ENCODE results near the gene OR4K15. TPM values are rescaled to one million over a fixed set of nuclear protein-coding genes. Genes with fewer than 3 reads are reported as not detected.

Gene OR4K15, protein sequence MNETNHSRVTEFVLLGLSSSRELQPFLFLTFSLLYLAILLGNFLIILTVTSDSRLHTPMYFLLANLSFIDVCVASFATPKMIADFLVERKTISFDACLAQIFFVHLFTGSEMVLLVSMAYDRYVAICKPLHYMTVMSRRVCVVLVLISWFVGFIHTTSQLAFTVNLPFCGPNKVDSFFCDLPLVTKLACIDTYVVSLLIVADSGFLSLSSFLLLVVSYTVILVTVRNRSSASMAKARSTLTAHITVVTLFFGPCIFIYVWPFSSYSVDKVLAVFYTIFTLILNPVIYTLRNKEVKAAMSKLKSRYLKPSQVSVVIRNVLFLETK
- not detected for total RNA-seq

DNA sequence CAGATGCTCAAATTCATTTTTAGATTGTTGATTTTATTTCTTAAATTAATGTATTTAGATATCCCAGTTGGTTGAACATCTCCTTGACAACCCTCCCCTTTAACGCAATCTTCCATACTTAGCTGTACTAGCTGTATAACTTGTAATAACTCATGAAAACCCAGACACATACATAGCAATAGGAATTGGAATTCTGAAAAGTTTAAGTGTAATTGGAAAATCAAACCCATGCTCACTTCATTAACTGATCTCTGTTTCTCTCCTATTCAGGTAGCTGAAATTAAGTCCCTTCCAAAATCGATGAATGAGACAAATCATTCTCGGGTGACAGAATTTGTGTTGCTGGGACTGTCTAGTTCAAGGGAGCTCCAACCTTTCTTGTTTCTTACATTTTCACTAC, at the start of gene OR4K15:
TSS of gene OR4K15 (plus strand) at position 301 of the 400 bp plus-strand sequence. CDS start at position 301, 0 bp downstream.

DNA sequence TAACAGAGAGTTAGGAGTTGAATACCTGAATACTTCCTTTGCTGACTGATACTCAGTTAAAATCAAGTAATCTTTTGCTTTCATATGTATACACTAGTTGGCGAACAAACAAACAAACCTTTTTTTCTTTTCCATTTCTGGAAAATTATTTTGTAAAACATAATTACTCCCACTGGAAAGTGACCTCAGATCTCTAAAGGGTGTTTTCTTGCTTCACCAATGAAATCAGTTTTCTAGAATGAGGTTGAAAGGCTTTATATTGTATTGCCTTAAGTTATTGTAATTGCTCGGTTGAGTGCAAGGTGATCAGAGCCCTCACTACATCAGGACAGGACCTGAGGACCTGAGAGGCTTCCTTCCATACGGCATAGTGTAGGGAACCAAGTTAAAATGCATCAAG, 44.8 kb upstream of the OR4K15 start, which contains the start of gene OR4K1:
TSS of gene OR4K1 (plus strand) at position 301 of the 400 bp plus-strand sequence. CDS start 4,750 bp downstream, outside the sequence.

DNA sequence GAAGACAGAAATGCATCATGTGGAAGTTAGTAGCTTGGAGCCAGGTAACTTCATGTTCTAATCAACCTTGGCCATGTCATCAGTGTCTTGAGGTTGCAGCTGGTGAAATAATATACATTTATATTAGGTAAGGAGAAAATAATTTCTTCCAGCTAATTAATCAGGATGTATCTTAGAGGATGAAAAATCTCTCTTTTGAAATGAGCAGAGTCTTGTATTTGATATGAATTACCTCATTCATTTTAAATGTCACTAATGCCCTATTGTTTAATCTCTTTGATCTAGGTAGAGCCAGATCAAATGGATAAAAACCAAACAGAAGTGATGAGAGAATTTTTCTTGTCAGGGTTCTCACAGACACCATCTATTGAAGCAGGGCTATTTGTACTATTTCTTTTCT, 26.5 kb downstream of the OR4K15 start, which contains the start of gene OR4Q2:
TSS of gene OR4Q2 (plus strand) at position 301 of the 400 bp plus-strand sequence.

DNA sequence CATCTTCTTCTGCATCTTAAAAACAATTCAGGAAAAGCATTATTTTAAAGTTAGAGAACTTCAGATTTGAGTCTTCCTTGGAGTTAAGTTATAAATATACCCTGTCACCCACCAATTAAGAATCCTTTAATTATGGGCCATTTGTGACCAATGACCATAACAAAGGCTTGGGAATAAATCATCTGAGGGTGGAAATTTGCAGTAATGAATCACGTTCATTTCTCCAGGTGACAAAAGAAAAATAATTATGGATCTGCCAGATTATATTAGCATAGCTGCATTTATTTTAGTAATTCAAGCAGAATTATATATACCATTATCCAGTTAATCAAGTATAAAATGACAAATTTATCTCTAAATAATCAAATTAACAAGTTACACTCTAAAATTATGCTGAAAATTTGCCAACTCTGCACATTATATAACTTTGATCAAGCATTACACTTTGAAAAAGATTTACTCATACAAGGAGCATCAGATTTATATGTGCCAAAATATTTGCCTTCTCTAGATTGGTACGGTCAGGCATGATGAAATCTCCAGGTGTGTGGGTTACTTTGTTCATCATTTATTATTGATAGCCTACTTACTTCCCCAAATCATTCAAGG, 44.0 kb downstream of the OR4K15 start, which contains the start of gene OR4K14:
TSS of gene OR4K14 (minus strand) at position 51 of the 609 bp plus-strand sequence. CDS start 4,114 bp downstream, outside the sequence.

Other genes starting within 250 kb of the OR4K15 start
- gene OR4Q3, start 232.0 kb upstream of the OR4K15 start, total RNA-seq = not detected
- gene OR4M1, start 202.1 kb upstream of the OR4K15 start, total RNA-seq = not detected
- gene OR4N2, start 171.8 kb upstream of the OR4K15 start, total RNA-seq = not detected
- gene OR4K2, start 100.4 kb upstream of the OR4K15 start, total RNA-seq = not detected
- not detected for gene OR4K5, start 55.0 kb upstream of the OR4K15 start, total RNA-seq
- gene OR4K1, start 44.7 kb upstream of the OR4K15 start, total RNA-seq = not detected
- not detected for gene OR4Q2, start 26.6 kb downstream of the OR4K15 start, total RNA-seq
- gene OR4K14, start 43.7 kb downstream of the OR4K15 start, total RNA-seq = not detected
- not detected for gene OR4K13, start 60.4 kb downstream of the OR4K15 start, total RNA-seq
- not detected for gene OR4L1, start 84.5 kb downstream of the OR4K15 start, total RNA-seq
- not detected for gene OR4K17, start 135.1 kb downstream of the OR4K15 start, total RNA-seq
- gene OR4N5, start 163.2 kb downstream of the OR4K15 start, total RNA-seq = not detected
- gene OR11G2, start 215.3 kb downstream of the OR4K15 start, total RNA-seq = not detected
- gene OR11H6, start 248.1 kb downstream of the OR4K15 start, total RNA-seq = not detected

Measured in melanocyte of skin (primary cell).